GM19438 (cell line): Measurements from ENCODE around the gene GBX1.

Experiments
- ATAC-seq: cut with Tn5 transposase; IDR thresholded peaks from one replicate; pipeline ENCODE4 v1.9.1; 2021; ENCODE audit warnings: low read depth; ENCODE audit not compliant: unreplicated experiment

Gene GBX1

GRCh38 chr7:151141311-151141854 lies 26.1 kb downstream of the GBX1 start:
- no peak for ATAC-seq

- no peak for ATAC-seq
Measured at GRCh38 chr7:151140826-151141225, 26.7 kb downstream of the GBX1 start.

DNA sequence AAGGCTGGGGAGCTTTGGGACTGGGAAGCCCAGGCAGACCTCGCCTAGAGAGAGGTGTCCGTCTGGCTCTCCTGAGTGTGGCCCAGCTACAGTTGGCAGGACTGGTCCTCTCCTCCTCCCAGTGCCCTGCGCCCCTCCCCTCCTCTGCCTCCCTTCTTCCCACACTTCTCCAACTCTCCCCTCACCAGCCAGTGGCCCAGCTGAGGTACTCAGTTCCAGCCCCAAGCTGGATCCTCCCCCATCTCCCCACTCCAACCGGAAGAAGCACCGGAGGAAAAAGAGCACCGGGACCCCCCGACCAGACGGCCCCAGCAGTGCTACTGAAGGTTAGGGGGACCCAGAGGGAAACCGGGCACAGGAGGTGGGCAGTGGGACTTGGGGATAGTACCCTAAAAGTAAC lies 27.7 kb downstream of the GBX1 start:
- no peak for ATAC-seq

DNA sequence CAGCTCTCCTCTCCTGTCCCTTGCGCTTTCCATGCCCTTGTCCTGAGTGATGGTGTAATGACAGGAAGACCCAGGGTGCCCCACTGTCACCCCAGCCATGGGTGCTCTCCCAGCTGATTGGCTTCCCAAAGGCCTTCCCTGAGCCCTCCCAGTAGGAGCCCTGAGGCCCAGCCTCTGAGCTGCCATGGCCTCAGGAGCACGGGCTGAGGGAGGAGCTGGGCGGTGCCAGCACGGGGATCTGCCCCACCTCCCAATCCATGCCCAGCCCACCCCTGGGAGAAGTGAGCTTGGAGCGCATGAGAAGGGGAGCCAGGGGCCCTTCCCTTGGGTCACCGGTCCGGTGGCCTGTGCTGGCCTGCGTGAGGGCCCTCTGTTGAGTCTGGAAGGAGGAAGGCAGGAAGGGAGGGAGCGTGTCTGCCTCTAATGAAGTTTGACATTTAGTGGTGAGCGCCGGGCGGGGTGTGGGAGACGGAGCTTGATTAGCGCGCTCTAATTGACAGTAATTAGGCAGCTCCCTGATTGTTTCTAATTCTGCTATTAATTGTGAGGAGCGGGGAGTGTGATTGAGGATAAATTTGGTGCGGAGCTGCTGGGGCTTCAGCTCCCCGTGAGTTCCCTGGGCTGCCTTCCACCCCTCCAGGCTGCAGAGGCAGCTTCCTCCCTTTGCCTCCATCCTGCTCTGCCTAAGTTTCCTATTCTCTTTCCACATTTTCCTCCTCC lies 28.3 kb downstream of the GBX1 start:
- ATAC-seq: no peak

DNA sequence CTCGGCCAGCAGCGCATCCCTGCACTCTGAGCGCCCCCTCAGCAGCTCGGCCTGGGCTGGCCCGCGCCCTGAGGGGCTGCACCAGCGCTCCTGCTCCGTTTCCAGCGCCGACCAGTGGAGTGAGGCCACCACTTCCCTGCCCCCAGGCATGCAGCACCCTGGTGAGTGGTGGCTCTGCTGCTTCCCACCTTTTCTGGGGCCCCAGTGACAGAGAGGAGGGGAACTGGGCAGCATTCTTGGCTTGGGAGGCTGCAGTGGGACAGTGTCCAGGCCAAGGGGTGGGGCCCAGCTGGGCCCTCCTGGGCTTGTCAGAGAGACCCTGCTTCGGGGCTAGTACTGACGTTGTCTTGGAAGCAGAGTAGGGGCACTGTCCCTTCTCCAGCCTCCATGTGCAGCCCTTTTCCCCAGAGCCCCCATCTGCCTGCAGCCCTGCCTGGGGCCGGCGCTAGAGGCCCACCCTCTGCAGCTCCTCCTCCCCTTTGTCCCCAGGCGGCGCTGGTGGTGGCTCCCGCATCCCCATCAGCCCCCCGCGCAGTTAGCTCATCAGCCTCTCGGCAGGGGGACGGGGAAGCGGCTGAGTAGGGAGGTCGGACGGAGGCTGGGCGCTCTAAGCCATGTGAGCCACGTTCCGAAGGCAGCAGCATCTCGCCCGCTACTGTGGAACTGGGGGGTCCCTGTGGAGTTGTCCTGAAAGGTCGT lies 29.2 kb downstream of the GBX1 start:
- ATAC-seq: no peak

- ATAC-seq: no peak
Measured at GRCh38 chr7:151137791-151138152, 29.7 kb downstream of the GBX1 start.

DNA sequence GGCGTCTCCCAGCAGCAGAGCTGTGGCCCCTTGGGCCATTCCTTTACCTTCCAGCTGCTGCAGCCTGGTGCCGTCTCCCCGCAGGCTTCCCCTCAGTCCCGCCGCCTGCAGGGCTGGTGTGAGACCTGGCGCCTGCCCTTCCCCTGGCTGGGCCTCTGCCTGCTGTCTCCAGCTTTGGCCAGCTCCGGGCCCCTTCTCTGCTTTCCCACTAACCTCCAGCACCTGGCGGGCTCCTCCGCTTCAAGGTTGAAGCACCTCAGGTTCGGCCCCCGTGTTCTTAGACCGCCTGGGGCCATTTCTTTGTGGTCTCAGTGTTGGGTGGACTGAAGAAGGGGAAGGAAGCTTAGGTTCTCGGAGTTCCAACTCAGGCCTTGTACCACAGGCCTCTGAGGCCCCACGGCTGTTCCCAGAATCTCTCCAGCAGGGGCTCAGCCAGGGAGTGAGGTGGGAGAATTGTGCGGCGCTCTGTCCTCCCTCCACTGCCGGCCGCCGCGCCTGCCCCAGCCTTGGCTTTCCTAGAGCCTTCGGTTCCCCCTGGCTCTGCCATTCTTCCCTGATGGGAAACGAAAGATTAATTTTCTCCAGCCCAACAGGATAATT lies 30.3 kb downstream of the GBX1 start:
- no peak for ATAC-seq

- ATAC-seq: no peak
Measured at GRCh38 chr7:151135866-151136843, 31.3 kb downstream of the GBX1 start.

DNA sequence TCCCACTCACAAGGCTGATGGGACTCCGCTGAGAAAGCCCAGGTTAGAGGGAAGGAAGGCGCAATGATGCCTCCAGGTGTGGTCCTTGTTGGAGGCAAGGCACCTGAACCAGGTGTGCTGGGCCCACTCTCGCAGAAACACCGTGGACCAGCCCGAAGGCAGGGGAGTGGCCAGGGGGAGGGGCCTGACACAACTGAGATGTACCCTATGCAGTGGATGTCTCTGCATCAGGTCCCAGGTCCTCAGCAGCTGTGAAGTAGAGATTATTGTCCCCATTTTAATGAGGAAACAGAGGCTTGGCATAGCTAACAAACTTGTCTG lies 32.0 kb downstream of the GBX1 start:
- no peak for ATAC-seq

DNA sequence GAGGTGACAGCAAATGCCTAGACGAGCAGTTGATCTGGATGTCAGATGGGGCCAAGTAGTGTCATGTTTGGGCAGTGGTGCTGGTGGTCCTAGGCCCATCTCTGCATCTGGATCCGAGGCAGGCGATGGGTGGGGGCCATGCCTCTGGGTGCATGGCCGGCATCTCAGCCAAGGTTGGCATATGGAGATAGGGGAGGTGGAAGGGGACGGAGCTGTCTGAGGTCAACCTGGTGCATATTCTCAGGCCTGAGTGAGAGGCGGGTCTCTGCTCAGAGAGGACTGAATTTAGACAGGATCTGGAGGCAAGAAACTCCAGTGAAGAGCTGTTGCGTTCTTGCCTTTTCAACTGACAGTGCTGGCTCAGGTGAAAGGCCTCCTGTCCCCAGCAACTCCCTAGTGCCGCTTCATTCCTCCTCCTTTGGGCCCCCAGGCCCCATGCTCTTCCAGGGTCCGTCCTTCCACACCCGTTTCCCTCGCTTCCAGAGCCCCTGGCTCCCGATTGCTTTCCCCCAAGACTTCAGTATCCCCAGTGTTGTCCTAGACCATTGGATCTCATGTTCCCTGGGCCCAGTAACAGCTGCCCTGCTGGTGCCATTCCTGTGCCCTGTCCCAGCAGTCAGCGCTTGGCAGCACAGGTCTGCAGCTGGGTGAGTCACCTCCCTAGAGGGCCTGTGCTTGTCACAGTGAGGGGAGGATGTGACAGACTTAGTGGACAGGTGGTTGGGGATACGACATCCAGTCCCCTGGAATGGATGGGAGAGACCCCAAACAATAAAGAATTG lies 32.6 kb downstream of the GBX1 start:
- no peak for ATAC-seq

- ATAC-seq: no peak
Measured at GRCh38 chr7:151133986-151134742, 33.3 kb downstream of the GBX1 start.

DNA sequence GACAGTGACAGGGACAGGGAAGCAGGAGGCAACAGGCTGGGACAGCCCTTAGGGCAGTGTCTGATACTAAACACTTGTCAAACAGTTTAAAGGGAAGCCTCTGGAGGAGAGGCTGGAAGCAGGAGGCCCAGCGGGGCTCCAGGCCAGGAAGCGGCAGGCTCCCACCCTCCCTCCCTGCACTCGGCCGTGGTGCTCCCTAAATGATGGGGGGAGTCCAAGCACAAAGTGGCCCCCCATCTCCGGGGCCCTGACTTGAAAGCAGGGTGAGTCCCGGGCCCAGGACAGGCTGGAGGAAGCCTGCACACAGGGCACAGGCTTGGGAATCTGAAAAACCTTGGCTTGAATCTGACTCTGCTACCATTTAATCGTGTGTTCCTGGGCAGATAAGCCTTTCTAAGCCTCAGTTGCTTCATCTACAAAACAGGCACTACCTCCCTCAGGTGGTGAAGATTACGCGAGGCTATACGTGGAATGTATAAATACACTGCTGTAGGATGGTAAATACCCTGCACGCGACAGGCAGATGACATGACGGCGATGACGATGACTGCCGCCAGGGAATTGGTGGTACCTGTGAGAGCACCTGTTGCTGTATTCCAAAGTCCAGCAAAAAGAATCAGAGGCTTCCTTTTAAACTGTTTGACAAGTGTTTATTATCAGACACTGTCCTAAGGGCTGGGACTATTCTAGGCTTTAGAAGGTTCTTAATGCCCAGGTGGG lies 34.1 kb downstream of the GBX1 start:
- no peak for ATAC-seq

- no peak for ATAC-seq
Measured at GRCh38 chr7:151132461-151133205, 34.9 kb downstream of the GBX1 start.

DNA sequence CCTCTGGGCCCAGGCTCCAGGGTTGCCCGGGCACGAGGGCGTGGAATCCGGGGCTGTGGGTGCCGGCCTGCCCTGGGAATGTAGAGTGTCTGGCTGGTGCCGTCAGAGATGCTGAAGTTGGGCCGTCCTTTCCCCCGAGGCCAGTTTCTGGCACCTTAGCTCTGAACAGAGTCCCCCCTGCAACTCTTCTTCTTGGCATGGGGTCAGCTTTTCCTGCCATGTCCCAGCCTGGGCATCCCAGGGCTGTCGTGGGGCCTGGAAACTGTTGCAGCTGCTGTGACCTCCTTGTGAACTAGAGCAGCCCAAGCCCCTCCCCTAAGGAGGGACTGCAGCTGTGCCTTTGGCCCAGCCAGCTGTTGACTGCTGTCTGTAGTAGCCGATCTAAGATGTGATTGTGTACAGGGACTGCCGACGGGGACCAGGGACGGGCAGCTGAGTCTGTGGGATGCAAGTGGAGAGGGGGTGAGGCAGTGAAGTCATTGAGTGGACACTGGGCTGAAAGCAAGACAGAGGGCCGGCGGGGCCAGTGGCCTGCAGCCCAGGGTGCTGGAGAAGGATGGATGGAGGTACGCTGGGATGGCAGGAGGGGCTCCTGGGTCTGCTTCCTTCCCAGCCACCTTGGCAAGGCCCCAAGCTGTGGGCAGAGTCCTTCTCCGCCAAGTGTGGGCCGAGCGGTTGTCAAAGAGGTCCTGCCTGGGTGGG lies 35.8 kb downstream of the GBX1 start:
- ATAC-seq: no peak

- no peak for ATAC-seq
Measured at GRCh38 chr7:151131224-151131591, 36.3 kb downstream of the GBX1 start.

DNA sequence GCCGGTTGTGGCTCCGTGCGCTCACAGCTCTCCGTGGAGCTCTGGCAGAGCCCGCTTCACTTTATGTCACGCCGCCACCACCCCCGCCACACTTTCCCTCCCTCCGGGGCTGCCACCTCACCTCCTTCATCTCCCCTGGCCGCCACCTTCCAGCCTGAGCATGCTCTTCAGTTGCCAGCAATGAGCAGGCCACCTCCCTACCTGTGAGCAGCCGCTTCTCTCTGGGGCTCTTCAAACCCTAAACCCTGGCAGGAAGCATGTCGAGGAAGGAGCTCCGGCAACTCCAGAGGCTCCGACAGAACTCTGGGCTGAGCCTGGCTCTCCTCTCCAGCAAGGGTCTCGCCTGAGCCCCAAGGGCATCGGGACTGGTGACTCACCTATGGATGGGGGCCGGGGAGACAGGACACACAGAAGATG lies 36.7 kb downstream of the GBX1 start:
- no peak for ATAC-seq

GRCh38 chr7:151129960-151130591 lies 37.4 kb downstream of the GBX1 start:
- ATAC-seq: no peak
